ENCODE measurements around the gene IGIP. TPM values are rescaled to one million over a fixed set of nuclear protein-coding genes. Genes with fewer than 3 reads are reported as not detected.

Gene IGIP
- total RNA-seq, 4 donors from 2014 or later = 8.4 to 21.3 (median 16.8) TPM

DNA sequence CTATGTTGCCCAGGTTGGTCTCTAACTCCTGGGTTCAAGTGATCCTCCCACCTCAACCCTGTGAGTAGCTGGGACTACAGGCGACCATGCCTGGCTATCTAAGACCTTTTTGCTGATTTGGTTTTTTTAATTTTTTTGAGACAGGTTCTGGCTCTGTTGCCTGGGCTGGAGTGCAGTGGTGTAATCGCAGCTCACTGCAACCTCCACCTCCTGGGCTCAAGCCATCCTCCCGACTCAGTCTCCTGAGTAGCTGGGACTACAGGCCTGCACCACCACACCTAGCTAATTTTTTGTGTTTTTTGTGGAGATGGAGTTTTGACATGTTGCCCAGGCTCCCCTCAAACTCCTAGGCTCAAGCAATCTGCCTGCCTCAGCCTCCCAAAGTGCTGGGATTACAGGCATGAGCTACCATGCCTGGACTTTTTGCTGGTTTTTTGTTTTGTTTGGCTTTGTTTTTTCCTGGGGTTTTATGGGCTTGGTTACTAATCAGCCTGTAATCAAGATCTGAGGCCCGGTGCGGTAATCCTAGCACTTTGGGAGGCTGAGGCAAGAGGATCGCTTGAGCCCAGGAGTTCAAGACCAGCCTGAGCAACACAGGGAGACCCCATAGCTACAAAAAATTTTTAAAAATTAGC lies 52.9 kb downstream of the IGIP start:
- TF ChIP-seq, protein P1, sequence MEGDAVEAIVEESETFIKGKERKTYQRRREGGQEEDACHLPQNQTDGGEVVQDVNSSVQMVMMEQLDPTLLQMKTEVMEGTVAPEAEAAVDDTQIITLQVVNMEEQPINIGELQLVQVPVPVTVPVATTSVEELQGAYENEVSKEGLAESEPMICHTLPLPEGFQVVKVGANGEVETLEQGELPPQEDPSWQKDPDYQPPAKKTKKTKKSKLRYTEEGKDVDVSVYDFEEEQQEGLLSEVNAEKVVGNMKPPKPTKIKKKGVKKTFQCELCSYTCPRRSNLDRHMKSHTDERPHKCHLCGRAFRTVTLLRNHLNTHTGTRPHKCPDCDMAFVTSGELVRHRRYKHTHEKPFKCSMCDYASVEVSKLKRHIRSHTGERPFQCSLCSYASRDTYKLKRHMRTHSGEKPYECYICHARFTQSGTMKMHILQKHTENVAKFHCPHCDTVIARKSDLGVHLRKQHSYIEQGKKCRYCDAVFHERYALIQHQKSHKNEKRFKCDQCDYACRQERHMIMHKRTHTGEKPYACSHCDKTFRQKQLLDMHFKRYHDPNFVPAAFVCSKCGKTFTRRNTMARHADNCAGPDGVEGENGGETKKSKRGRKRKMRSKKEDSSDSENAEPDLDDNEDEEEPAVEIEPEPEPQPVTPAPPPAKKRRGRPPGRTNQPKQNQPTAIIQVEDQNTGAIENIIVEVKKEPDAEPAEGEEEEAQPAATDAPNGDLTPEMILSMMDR (IDR thresholded peaks at IDR 0.05) = no peak
- ATAC-seq (ENCODE audit: low FRiP score) (no peak), DNase-seq (ENCODE audit: low spot score) (no peak)

Other genes starting within 250 kb of the IGIP start
- gene NRG2, start 82.6 kb upstream of the IGIP start, total RNA-seq = 10 to 100 TPM in 1 of 4 donors, 1 to 10 TPM in 3; 2.3 to 16.9 (median 5.9) TPM
- 10 to 100 TPM; 16.9 to 31.8 (median 24.3) TPM for gene PURA, start 11.8 kb upstream of the IGIP start, total RNA-seq
- gene CYSTM1, start 49.3 kb downstream of the IGIP start, total RNA-seq = 100 to 1,000 TPM; 105 to 164 (median 140) TPM
- 100 to 1,000 TPM in 2 of 4 donors, 10 to 100 TPM in 2; 54.1 to 110 (median 88.6) TPM for gene PFDN1, start 177.2 kb downstream of the IGIP start, total RNA-seq
- gene HBEGF, start 220.7 kb downstream of the IGIP start, total RNA-seq = 10 to 100 TPM; 32.1 to 81.8 (median 61.0) TPM
- gene SLC4A9, start 234.3 kb downstream of the IGIP start, total RNA-seq = under 1 TPM in 3 of 4 donors, not detected in 1; 0.12 to 0.74 (median 0.19) TPM